GM19351 (cell line): ENCODE measurements around the gene JAG1.

ENCODE experiments used
- ATAC-seq: cut with Tn5 transposase; IDR thresholded peaks from one replicate; pipeline ENCODE4 v1.9.1; 2021; ENCODE audit warnings: mild to moderate bottlenecking, moderate library complexity; ENCODE audit not compliant: unreplicated experiment

Gene JAG1

DNA sequence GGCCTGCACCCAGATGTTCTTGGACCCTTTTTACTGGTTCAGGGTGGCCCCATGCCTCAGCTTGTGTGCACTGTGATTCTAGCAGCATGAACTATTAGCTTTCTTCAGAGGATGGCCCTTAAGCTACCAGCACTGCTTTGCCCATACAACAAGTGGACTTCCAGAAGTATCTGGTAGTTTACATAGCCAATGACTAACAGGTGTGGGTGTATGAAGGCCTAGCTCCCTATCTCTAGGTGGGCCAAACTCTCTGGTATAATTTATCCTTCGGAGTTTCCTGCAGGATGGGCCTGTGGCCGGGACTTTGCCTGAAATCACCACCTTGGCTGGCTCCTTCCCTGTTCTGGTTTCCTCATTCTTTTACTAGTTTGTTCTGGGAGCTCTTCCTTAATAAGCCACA lies 26.1 kb upstream of the JAG1 start:
- no peak for ATAC-seq

DNA sequence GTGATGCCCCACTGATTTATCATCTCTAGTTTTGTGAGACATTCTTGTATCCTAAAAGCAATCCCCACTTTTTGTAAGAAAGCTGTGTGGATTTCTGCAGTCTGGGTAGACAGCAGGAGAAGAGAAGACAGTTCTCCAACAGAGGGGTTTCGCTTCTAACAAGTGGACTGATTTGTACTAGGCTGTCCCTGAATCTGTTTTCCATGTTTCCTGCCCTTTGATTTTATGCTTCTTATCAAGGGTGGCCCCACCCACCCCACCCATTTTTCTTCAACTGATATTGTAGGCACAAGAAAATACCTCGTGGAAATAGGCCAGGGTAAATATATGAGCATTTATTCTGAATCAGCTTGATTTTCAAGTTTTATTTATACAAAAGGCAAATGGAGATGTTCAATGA lies 25.7 kb upstream of the JAG1 start:
- no peak for ATAC-seq

DNA sequence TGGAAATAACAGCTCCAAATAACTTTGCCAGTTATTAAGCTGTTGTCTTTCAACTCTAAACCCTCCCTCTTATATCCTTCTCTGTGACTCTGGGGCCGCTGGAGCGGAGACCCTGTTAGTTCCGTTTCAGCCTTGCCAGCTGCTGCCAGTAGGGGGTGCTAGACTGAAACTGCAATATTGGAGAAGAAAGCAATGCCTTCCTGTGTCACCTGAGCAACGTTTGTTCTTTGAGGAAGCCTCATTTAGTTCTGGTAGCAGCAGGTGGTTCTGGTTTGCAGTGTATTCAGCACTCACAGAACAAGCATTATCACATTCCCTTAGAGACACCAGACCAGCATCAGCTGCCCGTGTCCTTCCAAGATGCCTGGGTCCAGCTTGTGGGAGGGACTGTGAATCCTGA lies 22.9 kb upstream of the JAG1 start:
- no peak for ATAC-seq

DNA sequence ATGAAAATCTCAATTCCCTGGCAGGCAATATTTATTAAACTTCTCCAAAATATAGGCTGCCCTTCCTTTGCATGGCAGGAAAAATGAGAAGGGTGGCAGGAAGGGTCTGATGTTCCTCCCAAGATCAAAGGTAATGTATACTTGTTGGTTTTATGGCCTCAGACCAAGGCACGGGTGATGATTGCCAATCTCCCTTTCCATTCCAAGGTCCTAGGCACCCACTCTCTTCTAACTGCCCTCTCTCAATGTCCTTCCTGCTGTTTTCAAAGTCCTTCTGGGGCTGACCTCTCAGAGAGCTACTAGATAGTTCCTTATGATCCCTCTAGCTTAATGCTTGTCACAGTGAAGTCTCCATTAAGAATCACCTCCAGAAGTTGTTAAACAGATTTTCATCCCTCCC lies 15.6 kb upstream of the JAG1 start:
- ATAC-seq = no peak

DNA sequence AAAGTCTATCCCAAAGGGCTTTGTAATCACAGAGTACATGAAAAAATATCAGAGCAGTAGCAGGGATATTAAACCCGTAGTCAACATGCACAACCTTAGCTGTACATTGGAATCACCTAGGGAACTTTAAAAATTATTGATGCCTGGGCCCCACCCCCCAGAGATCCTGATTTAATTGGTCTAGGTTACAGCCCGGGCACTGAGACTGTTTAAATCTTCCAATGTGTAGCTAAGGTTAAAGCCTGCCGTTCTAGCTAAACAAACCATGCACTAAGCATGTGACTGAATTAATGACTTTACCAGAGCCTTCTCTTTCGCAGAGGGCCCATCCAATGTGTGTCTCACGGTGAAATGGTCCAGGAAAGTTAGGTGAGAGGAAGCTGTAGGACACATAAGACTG lies 14.1 kb upstream of the JAG1 start:
- no peak for ATAC-seq

DNA sequence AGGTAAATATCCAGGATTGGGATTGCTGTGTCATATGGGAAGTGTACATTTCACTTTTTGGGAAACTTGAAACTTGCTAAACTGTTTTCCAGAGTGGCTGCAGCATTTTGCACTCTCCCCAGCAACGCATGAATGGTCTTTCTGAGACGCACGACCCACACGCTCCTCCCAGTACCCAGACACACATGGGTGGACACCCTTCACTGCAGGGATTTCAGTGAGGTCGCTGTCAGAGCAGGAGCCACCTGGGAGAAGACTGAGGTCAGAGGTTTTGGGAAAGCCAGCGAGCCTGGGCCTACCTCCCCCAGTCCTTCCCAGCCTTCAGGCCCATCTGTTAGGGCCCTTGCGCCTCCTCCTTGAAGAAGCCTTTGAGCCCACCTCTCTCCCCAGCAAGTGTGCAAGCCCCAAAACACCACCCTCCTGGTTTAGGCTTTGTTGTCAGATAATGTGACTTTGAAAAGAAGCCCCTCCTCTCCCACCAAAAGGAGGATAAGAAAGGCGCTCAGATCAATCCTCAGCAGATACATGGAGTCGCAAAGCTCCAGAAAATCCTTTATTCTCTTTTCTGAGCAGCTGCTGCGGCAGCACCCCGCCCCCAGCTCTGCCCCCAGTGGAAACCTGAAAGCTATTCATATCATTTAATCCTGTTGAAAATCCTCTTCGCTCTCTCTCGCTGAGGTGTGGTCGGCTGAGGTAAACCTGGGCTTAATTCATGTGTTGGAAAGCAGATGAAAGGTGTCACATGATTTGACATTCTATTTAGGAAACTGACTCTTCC lies 12.7 kb upstream of the JAG1 start:
- ATAC-seq = no peak

DNA sequence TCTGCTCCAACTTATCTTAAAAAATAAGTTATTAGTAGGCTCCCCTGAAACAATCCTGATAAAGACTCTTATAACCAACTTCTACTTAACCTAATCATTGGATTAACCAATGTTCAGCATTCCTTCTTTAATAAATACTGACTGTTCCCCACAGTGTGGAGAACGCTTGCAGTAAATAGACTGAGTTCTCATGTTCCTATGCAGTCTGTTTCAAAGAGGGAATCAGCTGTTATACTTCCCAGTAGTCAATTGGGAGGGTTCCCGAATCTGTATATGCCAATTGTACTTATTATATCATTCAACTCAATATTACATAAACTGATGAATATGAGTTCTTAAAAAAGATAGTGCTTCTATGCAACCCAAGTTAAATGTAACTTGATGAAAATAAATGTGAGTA lies 9.7 kb upstream of the JAG1 start:
- ATAC-seq = no peak

DNA sequence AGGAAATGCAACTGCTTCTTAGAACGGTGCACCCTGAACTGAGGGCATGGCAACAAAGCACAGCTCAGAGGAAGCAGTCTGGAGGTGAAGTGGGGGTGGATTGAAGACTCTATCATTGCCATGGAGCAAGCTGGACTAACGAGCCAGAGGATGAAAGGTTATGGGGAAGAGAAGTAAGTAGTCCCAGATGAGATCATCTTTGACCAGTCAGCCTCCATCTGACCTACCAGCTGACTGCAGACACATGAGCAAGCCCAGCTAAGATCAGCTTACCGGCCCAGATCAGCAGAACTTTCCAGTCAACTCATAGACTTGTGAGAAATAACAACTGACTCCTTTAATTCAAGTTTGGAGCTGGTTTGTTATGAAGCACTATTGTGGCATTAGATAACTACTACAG lies 9.1 kb upstream of the JAG1 start:
- no peak for ATAC-seq

DNA sequence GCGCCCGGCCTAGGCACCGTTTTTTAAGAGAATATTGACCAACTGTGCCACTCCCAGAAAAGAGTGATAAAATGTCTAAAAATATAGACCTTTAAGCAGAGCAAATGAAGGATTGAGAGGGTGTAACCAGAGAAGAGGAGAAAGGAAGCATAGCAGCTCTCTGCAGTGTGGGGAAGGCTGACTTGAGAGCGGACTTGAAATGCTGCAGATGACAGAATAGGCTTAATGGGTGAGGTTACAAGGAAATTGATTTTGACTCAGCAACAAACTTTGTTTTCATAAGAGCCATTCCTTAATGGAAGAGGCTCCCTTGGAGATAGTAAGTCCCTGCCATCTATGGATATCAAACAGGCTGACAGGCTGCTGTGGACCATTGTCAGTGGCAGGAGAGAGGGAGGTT lies 7.7 kb upstream of the JAG1 start:
- no peak for ATAC-seq

DNA sequence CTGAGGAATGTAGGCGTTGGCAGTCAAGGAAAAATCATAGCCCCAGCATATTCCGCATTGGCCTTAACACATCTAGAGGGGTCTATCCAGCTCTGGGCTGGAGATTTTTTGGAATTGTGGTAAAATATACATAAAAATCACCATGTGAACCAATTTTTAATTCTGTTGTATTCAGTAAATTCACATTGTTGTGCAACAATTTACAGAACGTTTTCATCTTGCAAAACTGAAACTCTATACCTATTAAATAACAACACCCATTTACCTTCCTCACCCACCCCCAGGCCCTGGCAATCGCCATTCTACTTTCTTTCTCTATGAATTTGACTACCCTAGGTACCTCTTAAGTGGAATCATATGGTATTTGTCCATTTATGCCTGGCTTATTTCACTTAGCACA lies 6.8 kb upstream of the JAG1 start:
- no peak for ATAC-seq

DNA sequence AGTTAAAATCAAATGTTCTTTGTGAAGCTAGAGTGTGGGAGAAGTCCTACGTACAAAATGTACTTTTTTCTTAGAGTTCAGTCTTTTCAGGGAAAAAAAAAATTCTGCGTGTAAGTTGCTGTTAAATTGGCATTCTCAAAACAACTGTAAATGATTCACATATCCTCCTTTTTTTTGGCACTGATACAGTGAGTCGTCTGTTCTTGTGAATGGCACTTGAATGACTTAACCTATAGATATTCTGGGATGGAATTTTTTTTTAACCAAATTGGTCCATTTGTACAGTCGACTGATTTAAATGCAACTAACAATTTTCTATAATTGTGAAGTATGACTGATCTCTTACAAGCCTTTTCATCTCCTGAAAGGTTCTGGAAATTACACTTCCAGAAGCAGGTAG lies 5.5 kb upstream of the JAG1 start:
- no peak for ATAC-seq

DNA sequence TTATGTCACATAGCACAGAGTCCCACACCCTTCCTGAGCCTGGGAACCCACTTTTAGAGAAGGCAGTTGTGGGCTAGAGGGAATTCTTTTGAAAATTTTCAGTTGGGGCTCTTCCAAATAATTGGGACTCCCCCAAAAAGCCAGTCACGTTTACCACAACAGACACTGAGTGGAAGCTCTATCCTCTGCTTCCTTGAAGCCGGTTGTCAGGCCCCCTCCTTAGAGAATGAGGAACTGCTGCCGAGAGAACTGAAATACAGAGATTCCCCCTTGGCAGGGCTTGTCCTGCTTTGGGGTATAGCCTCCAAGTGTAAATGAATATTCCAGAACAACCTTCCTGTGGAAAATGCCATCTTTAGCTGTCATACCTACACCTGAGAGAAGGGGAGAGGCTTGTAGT lies 2.7 kb upstream of the JAG1 start:
- no peak for ATAC-seq

DNA sequence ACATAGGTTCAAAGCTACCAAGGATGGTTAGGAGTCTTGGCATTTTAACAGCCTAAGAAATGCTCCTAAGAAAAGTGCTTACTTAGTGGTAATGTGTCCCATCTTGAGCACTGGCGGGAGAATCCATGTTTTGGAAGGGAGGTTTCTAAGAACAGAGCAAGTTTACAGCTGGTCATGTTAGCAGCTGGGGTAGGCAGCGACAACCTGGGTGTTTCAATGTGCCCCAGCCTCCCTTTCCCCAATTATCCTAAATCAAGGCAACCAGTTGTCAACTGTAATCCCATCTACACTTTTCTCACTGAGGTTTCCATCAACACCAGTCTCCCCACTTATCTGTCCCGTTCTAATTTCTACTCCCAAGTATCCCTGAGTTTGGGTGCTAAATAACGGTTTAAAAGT lies 1.6 kb upstream of the JAG1 start:
- ATAC-seq = no peak

DNA sequence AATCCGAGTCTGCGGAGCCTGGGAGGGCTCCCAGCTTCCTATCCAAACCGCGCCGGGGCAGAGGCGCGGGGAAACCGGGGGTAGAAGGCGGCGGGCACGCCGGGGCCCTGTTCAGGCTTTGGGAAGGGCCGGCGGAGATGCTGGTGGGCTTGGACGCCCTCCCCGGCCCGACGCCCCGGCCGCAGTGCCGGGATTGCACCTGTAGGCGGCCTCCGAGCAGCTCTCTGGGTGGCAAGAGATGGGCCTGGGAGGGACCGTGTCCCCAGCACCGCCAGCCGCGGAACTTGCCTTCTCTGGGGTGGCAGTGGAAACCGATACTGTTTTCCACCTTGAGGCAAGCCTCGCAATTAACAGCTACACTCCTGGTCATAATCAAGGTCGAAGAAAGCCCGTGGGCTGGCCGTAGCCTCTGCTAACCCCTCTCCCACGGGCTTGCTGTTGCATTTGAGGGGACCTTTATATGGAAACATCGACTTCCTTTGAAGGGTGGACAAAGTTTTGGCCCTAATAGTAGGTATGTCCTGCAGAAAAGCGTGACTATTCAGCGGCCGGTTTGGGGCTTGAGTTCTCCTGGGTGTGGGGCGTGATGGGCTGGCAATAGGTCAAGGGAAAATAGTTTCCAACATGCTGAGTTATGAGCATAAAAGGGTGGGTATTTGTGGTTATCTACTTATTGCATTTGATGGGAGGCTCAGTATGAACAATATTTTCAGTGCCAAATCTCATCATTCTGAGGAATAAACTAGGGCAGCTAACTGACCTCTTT lies 1.1 kb upstream of the JAG1 start:
- ATAC-seq = peak; percentile 34

DNA sequence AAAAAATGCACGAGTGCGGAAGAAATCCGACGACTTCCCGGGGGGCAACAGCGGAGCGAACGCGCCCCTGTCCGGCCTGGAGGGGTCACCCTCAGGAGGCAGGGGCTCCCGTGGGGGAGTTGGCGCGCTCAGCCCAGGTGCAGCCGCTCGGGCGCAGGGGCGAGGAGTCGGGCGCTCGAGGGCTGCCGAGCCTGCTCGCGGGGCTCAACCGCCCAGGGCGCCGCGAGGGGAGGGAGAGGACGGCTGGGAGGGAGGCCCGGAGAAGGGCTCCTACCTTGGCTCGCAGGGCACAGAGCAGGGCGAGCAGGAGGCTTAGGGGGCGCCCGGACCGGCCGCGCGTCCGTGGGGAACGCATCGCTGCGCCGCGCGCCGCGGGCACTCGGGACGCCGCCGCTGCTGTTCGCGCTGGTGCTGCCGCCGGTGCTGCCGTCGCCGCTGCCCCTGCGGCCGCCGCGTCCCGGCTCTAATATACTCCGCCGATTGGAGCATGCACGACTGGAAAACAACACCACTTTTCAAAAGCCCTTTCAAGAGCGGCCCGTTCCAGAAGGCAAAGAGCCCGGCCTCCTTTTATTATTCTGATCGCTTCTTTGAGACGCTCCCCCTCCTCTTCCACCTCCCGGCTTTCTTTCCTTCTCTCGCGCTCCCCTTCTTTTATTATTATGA lies 490 bp downstream of the JAG1 start:
- no peak for ATAC-seq

DNA sequence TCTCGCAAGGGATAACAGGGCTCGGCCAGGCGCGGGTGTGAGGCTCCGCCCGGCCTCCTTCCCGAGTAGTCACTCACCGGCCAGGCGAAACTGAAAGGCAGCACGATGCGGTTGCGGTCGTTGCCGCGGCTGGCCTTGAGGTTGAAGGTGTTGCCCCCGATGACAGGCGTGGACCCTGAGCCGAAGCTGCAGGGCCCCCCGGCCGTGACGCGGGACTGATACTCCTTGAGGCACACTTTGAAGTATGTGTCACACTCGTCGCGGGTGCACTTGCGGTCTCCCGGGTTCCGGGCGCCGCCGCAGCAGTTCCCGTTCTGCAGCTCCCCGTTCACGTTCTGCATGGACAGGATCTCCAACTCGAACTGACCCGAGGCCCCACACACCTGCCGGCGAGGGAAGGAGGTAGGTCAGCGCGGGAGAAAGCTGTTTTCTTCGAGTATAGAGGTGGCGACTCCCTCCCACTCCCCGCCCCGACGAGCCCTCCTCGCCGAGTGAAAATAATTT lies 1.1 kb downstream of the JAG1 start:
- ATAC-seq = no peak

DNA sequence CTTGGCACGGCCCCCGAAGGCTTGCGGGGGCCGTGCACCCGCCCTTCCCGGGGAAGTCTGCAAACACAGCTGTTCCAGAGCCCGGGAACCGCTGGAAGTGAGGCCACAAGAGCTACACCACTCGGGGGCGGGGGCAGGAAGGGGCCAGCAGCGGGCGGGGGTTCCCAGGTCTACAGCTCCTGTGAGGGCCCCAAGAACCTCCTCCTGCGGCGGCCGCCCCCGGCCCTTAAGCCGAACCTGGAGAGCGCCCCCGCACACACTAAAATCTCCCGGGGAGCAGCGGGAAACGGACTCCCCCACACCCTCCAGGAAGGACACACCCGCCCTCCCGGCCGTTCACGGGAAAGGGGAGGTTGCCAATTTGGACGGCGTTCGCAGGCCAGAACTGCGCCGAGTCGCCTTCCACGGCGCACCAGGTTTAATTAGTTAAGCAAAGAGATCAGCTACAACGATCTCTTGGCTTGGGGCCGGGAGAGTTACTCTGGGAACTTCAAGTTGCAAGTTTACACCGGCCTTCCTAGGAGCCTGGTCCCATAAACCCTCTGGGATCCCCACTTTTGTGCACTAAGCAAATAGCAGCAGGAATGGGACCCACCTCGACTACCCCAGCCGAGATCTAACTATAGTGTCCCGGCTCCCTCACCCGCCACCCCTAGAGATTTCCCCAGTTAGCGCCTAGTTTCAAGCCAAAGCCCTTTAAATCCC lies 1.7 kb downstream of the JAG1 start:
- no peak for ATAC-seq

DNA sequence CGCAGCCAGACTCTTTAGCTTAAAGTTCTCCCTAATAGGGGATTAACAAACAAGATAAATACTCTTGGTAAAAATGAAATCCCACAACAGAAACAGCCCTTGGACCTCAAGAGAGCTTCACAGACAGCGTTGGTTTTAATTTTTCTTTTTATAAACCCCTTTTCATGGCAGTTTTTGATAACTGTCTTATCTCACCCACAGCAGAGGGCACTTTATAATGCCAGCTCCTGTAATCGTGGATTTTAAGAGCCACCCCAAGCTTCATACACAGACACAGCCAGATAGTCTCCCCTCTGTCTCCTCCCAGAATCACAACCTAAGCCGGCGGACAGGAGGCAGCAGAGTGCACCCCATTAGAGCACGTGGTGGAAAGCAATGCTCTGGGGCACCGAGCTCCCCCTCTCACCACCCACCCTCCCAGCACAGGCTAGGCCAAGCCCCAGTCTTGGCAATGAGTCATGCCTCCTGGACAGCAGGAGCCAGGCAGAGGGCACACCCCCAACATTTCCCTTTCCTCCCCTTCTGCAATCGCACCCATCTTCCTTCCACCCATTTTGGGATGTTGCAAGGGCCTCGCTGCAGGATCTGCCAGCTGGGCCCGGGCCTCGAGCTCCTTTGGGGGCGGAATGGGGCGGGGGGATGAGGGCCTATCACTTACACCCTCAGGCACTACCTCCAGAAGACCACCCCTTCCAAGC lies 2.4 kb downstream of the JAG1 start:
- peak; percentile 34 for ATAC-seq

DNA sequence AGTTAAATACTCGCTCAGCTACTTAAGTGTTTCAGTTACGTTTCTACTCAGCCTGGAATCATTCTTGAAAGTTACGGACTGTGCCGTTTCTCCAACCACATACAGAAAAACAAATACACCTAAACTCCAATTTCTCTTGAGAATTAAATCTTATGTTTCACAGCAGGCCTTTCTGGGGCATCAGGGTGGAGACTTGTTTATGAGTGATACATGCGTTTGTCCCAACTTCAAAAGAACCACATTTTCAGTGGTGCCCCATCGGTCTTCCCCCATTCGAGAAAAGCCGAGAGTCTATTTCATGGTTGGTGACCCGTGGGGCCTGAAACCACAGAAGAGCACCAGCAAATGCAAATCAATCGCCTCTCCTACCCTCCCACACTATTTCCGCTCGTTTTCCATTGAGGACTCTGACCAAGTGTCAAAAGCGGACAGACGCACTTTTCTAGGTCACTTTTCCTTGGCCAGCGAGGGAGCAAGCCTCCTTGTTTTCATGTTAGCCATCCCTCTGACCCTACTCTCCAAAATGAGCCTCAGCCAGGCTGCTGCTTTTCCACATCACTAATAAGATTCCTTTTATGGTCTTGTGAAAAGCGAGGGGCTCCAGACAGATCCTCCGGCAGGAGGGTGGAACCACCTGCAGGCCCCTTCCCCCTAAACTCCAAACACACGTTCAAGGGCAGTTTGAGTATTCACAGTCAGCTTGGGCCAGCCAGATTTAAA lies 3.1 kb downstream of the JAG1 start:
- ATAC-seq = peak; percentile 35

DNA sequence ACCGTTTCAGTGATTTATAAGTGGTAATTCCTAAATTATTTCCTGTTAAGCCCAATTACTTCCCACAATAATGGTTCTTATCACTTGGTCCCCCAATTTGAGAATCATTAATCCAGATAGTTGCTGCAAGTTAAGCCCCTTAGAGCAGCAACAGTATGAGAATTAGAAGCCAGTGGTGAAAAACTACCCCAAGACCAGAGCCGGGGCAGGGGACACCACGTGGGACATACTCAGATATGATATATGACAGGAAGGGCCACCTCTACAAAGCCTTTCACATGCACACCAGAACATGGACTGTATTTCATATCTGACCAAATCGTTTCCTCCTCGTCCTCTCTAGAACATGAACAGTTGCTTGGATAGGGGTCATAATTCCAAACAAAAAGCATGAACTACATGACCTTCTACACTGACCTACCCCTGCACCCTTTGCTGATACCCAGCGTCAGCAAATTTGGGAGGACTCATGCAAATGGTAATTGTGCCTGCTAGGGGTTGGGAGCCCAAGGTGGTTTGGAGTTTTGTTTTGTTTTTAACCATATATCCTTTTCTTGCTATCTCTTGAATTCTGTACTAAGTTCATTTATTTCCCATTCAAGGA lies 3.9 kb downstream of the JAG1 start:
- ATAC-seq = no peak
